Measurements from ENCODE around the gene COL16A1.

COL16A1 gene

GRCh38 chr1:31725777-31726535 lies 22.1 kb upstream of the COL16A1 start:
- Histone ChIP-seq H3K9me3 (ENCODE audit: insufficient read depth, low read length, severe bottlenecking) (no peaks in the 10 kb centered on the region), H4K20me1 (ENCODE audit: insufficient read depth, low read length) (peaks cover 19% of the 10 kb centered on the region), H3K4me3 (ENCODE audit: low read depth in 1 of 2, low read length in 2 of 2) (no peak overlapping the region), H3K4me2 (ENCODE audit: insufficient read depth, low read length) (no peak overlapping the region), H3K27me3 (ENCODE audit: insufficient read depth, low read length, poor library complexity) (no peaks in the 10 kb centered on the region), H3K79me2 (ENCODE audit: insufficient read depth, low read length) (no peaks in the 10 kb centered on the region), H3K36me3 (ENCODE audit: insufficient read depth, low read length) (no peaks in the 10 kb centered on the region), H2AFZ (ENCODE audit: low read depth, low read length) (no peak overlapping the region), H3K9ac (ENCODE audit: low read depth, low read length) (no peak overlapping the region), H3K4me1 (ENCODE audit: insufficient read depth, low read length) (no peaks in the 10 kb centered on the region), H3K27ac (ENCODE audit: low read length) (no peak overlapping the region)
- DNase-seq (no peak), ATAC-seq (ENCODE audit: insufficient read depth, low read depth) (no peak)
- TF ChIP-seq EZH2 (IDR thresholded peaks at IDR 0.05; ENCODE audit: borderline replicate concordance, low read depth, low read length, severe bottlenecking): no peak
- TF ChIP-seq CTCF (IDR thresholded peaks at IDR 0.05; ENCODE audit: borderline replicate concordance, extremely low read depth, low read length, poor library complexity, severe bottlenecking): no peak

GRCh38 chr1:31725134-31725533 lies 21.3 kb upstream of the COL16A1 start:
- no peaks in the 10 kb centered on the region for H3K36me3 ChIP-seq (ENCODE audit: insufficient read depth, low read length)
- no peak overlapping the region for H3K9ac ChIP-seq (ENCODE audit: low read depth, low read length)
- no peaks in the 10 kb centered on the region for H3K27me3 ChIP-seq (ENCODE audit: insufficient read depth, low read length, poor library complexity)
- DNase-seq (no peak), ATAC-seq (ENCODE audit: insufficient read depth, low read depth) (no peak)
- no peaks in the 10 kb centered on the region for H3K79me2 ChIP-seq (ENCODE audit: insufficient read depth, low read length)
- no peak overlapping the region for H3K27ac ChIP-seq (ENCODE audit: low read length)
- TF ChIP-seq CTCF (IDR thresholded peaks at IDR 0.05; ENCODE audit: borderline replicate concordance, extremely low read depth, low read length, poor library complexity, severe bottlenecking) (no peak), EZH2 (IDR thresholded peaks at IDR 0.05; ENCODE audit: borderline replicate concordance, low read depth, low read length, severe bottlenecking) (no peak)
- H3K4me3 ChIP-seq (ENCODE audit: low read depth in 1 of 2, low read length in 2 of 2): no peak overlapping the region
- H3K9me3 ChIP-seq (ENCODE audit: insufficient read depth, low read length, severe bottlenecking): no peaks in the 10 kb centered on the region
- H4K20me1 ChIP-seq (ENCODE audit: insufficient read depth, low read length): peaks cover 21% of the 10 kb centered on the region
- H2AFZ ChIP-seq (ENCODE audit: low read depth, low read length): no peak overlapping the region
- no peak overlapping the region for H3K4me2 ChIP-seq (ENCODE audit: insufficient read depth, low read length)
- no peaks in the 10 kb centered on the region for H3K4me1 ChIP-seq (ENCODE audit: insufficient read depth, low read length)

- no peaks in the 10 kb centered on the region for H3K27me3 ChIP-seq (ENCODE audit: insufficient read depth, low read length, poor library complexity)
- ATAC-seq (ENCODE audit: insufficient read depth, low read depth): peak; percentile 90
- H3K27ac ChIP-seq (ENCODE audit: low read length): no peak overlapping the region
These were observed 20.1 kb upstream of the COL16A1 start for GRCh38 chr1:31723828-31724359.

More at GRCh38 chr1:31723828-31724359, 20.1 kb upstream of the COL16A1 start:
- Histone ChIP-seq H3K9me3 (ENCODE audit: insufficient read depth, low read length, severe bottlenecking) (no peaks in the 10 kb centered on the region), H3K4me1 (ENCODE audit: insufficient read depth, low read length) (no peaks in the 10 kb centered on the region), H3K79me2 (ENCODE audit: insufficient read depth, low read length) (no peaks in the 10 kb centered on the region), H3K36me3 (ENCODE audit: insufficient read depth, low read length) (no peaks in the 10 kb centered on the region), H3K4me3 (ENCODE audit: low read depth in 1 of 2, low read length in 2 of 2) (no peak overlapping the region), H4K20me1 (ENCODE audit: insufficient read depth, low read length) (peaks cover 22% of the 10 kb centered on the region), H2AFZ (ENCODE audit: low read depth, low read length) (no peak overlapping the region), H3K9ac (ENCODE audit: low read depth, low read length) (no peak overlapping the region), H3K4me2 (ENCODE audit: insufficient read depth, low read length) (no peak overlapping the region)
- DNase-seq: peak; percentile 80
- TF ChIP-seq EZH2 (IDR thresholded peaks at IDR 0.05; ENCODE audit: borderline replicate concordance, low read depth, low read length, severe bottlenecking): no peak
- TF ChIP-seq CTCF (IDR thresholded peaks at IDR 0.05; ENCODE audit: borderline replicate concordance, extremely low read depth, low read length, poor library complexity, severe bottlenecking): no peak
